ENCODE results near the gene FPR3. TPM values are rescaled to one million over a fixed set of nuclear protein-coding genes. Genes with fewer than 3 reads are reported as not detected.

The FPR3 gene
- total and polyA plus RNA-seq, 9 of the 15 experiments (the other 6 are each of a cell fraction or from before 2014, with no cell fraction given), result 0.08 to 0.51 (median 0.22) TPM; not detected in 1

DNA sequence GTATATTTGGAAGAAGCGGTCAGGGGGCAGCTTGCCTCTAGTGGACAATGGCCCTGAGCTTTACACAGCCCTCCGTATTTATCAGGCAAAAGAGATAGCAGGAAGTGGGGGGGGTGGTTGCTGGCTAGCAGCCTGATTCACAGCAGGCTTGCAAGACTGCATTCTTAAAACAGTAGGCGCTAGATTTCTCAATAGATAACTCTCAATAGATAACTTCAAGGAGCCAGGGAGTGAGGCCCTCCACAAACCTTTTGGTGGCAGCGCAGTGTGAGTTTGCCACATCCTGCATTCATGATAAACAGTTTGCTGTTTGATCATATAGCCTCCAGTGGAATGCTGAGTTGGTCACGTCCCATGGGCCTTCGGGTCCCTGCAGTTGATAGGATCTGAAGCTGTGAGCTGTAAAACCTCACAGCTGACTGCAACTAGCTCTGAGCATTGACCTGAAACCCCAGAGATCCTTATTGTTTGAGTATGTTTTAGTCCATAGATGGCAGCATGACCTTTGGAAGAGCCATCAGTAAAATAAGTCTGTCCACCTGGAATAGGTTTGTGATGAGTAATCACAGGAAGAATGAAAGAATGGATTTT, 12.2 kb downstream of the FPR3 start (continued):
- TF ChIP-seq BHLHE40 (IDR thresholded peaks at IDR 0.05; ENCODE audit: low read length) (no peak; the same call in 1 of the 2 replicates), ZNF124 (CRISPR knock-in tag; IDR thresholded peaks at IDR 0.05) (no peak), MCM7 (IDR thresholded peaks at IDR 0.05) (no peak), TCFL5 (CRISPR knock-in tag; conservative IDR thresholded peaks at IDR 0.05) (no peak), TGIF2 (CRISPR knock-in tag; IDR thresholded peaks at IDR 0.05) (no peak), CBFB (CRISPR knock-in tag; IDR thresholded peaks at IDR 0.05) (no peak), CEBPG (CRISPR knock-in tag; IDR thresholded peaks at IDR 0.05) (no peak), CEBPG (tag; conservative IDR thresholded peaks at IDR 0.05 in 1 of 2, IDR thresholded peaks at IDR 0.05 in 1 of 2) (peak; percentile 28 to 36; a peak in 1 of 4 replicates), OTX1 (CRISPR knock-in tag; IDR thresholded peaks at IDR 0.05) (no peak), ZKSCAN3 (CRISPR knock-in tag; IDR thresholded peaks at IDR 0.05) (no peak), CREB1 (IDR thresholded peaks at IDR 0.05) (no peak), CREB1 (CRISPR knock-in tag; IDR thresholded peaks at IDR 0.05) (no peak), EP400 (IDR thresholded peaks at IDR 0.05) (peak; percentile 35; the same call in 1 of the 2 replicates), TAF1 (IDR thresholded peaks at IDR 0.05; ENCODE audit: control insufficient read depth, extremely low read depth, insufficient read depth, low read length, severe bottlenecking) (no peak), NFYB (IDR thresholded peaks at IDR 0.05; ENCODE audit: extremely low read depth, insufficient read length) (no peak), SUPT5H (IDR thresholded peaks at IDR 0.05) (no peak)
- TF ChIP-seq, protein P1, sequence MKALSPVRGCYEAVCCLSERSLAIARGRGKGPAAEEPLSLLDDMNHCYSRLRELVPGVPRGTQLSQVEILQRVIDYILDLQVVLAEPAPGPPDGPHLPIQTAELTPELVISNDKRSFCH (CRISPR knock-in tag; IDR thresholded peaks at IDR 0.05), result no peak
- TF ChIP-seq, protein P1 (tag; IDR thresholded peaks at IDR 0.05), result no peak
- TF ChIP-seq, protein P2, sequence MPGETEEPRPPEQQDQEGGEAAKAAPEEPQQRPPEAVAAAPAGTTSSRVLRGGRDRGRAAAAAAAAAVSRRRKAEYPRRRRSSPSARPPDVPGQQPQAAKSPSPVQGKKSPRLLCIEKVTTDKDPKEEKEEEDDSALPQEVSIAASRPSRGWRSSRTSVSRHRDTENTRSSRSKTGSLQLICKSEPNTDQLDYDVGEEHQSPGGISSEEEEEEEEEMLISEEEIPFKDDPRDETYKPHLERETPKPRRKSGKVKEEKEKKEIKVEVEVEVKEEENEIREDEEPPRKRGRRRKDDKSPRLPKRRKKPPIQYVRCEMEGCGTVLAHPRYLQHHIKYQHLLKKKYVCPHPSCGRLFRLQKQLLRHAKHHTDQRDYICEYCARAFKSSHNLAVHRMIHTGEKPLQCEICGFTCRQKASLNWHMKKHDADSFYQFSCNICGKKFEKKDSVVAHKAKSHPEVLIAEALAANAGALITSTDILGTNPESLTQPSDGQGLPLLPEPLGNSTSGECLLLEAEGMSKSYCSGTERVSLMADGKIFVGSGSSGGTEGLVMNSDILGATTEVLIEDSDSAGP (CRISPR knock-in tag; IDR thresholded peaks at IDR 0.05), result no peak
- TF ChIP-seq, protein P3, sequence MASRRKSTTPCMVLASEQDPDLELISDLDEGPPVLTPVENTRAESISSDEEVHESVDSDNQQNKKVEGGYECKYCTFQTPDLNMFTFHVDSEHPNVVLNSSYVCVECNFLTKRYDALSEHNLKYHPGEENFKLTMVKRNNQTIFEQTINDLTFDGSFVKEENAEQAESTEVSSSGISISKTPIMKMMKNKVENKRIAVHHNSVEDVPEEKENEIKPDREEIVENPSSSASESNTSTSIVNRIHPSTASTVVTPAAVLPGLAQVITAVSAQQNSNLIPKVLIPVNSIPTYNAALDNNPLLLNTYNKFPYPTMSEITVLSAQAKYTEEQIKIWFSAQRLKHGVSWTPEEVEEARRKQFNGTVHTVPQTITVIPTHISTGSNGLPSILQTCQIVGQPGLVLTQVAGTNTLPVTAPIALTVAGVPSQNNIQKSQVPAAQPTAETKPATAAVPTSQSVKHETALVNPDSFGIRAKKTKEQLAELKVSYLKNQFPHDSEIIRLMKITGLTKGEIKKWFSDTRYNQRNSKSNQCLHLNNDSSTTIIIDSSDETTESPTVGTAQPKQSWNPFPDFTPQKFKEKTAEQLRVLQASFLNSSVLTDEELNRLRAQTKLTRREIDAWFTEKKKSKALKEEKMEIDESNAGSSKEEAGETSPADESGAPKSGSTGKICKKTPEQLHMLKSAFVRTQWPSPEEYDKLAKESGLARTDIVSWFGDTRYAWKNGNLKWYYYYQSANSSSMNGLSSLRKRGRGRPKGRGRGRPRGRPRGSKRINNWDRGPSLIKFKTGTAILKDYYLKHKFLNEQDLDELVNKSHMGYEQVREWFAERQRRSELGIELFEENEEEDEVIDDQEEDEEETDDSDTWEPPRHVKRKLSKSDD (conservative IDR thresholded peaks at IDR 0.05; ENCODE audit: low read length), result no peak
- TF ChIP-seq, protein P4, sequence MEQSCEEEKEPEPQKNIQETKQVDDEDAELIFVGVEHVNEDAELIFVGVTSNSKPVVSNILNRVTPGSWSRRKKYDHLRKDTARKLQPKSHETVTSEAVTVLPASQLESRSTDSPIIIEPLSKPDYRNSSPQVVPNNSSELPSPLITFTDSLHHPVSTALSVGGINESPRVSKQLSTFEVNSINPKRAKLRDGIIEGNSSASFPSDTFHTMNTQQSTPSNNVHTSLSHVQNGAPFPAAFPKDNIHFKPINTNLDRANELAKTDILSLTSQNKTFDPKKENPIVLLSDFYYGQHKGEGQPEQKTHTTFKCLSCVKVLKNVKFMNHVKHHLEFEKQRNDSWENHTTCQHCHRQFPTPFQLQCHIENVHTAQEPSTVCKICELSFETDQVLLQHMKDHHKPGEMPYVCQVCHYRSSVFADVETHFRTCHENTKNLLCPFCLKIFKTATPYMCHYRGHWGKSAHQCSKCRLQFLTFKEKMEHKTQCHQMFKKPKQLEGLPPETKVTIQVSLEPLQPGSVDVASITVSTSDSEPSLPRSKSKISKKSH (CRISPR knock-in tag; IDR thresholded peaks at IDR 0.05), result no peak
- TF ChIP-seq, protein P5, sequence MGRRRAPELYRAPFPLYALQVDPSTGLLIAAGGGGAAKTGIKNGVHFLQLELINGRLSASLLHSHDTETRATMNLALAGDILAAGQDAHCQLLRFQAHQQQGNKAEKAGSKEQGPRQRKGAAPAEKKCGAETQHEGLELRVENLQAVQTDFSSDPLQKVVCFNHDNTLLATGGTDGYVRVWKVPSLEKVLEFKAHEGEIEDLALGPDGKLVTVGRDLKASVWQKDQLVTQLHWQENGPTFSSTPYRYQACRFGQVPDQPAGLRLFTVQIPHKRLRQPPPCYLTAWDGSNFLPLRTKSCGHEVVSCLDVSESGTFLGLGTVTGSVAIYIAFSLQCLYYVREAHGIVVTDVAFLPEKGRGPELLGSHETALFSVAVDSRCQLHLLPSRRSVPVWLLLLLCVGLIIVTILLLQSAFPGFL (CRISPR knock-in tag; IDR thresholded peaks at IDR 0.05), result no peak
